Mesothelial cell of epicardium (in vitro differentiated cells): ENCODE results near the gene LRMDA. TPM values are rescaled to one million over a fixed set of nuclear protein-coding genes. Genes with fewer than 3 reads are reported as not detected.
"Not testable (repeated sequence)": the region's sequence is repeated elsewhere in the genome, so short reads cannot be mapped to it uniquely, and the experiment has no call there.

Experiments used
- DNase-seq, 2 experiments: peaks; one replicate each; pipeline ENCODE4 v3.0.0; 2021; ENCODE audit warnings: low spot score in 2 of 2; ENCODE audit not compliant: unreplicated experiment in 2 of 2
- H3K27ac Mint-ChIP-seq: 2 replicates; pipeline ENCODE4 v1.8.0; 2021; ENCODE audit warnings: mixed read lengths
- H3K27me3 Mint-ChIP-seq: 2 replicates; pipeline ENCODE4 v1.8.0; 2021; ENCODE audit warnings: low read depth, mixed read lengths
- H3K36me3 Mint-ChIP-seq: 2 replicates; pipeline ENCODE4 v1.8.0; 2021; ENCODE audit warnings: mixed read lengths
- H3K4me1 Mint-ChIP-seq: 2 replicates; pipeline ENCODE4 v1.8.0; 2021; ENCODE audit warnings: mixed read lengths
- H3K4me3 Mint-ChIP-seq: 2 replicates; pipeline ENCODE4 v1.8.0; 2021; ENCODE audit warnings: mild to moderate bottlenecking, moderate library complexity, mixed read lengths
- H3K9me3 Mint-ChIP-seq: 2 replicates; pipeline ENCODE4 v1.8.0; 2021; ENCODE audit warnings: mixed read lengths
- CTCF ChIP-seq: fragments of 200-600 bp; sonication (generic); IDR thresholded peaks from one replicate; pipeline ENCODE4 v1.5.0; 2021; ENCODE audit warnings: antibody characterized with exemption; ENCODE audit not compliant: unreplicated experiment
- total RNA-seq: library from RNA; stranded (reverse); gene quantifications from 3 replicates; pipeline ENCODE4 v1.2.1, GENCODE V29; 2021

Gene LRMDA
- total RNA-seq, 1 donor from 2014 or later: 2.0 TPM

- TF ChIP-seq CTCF: no peak
- H3K27ac Mint-ChIP-seq: no peak overlapping the region
- peaks cover 45% of the 10 kb centered on the region for H3K4me1 Mint-ChIP-seq
- no peak overlapping the region for H3K4me3 Mint-ChIP-seq
- H3K9me3 Mint-ChIP-seq: peaks cover 16% of the 10 kb centered on the region
- DNase-seq: no peak
- peaks cover 12% of the 10 kb centered on the region for H3K36me3 Mint-ChIP-seq
- H3K27me3 Mint-ChIP-seq: peaks cover 34% of the 10 kb centered on the region
Measured at GRCh38 chr10:75513292-75513885, 82.0 kb downstream of the LRMDA start.

- H3K4me3 Mint-ChIP-seq: no peak overlapping the region
- H3K4me1 Mint-ChIP-seq: peaks cover 31% of the 10 kb centered on the region
- TF ChIP-seq CTCF: no peak
- peaks cover 12% of the 10 kb centered on the region for H3K36me3 Mint-ChIP-seq
- peaks cover 28% of the 10 kb centered on the region for H3K9me3 Mint-ChIP-seq
- H3K27ac Mint-ChIP-seq: no peak overlapping the region
- H3K27me3 Mint-ChIP-seq: peaks cover 47% of the 10 kb centered on the region
- no peak for DNase-seq
Measured at GRCh38 chr10:75514830-75515229, 83.4 kb downstream of the LRMDA start.

GRCh38 chr10:75516154-75516553, 84.7 kb downstream of the LRMDA start:
- Mint-ChIP-seq H3K9me3 (peaks cover 36% of the 10 kb centered on the region), H3K36me3 (peaks cover 18% of the 10 kb centered on the region), H3K4me1 (peaks cover 24% of the 10 kb centered on the region), H3K27me3 (peaks cover 52% of the 10 kb centered on the region)
- not testable (repeated sequence) for DNase-seq, H3K27ac Mint-ChIP-seq, H3K4me3 Mint-ChIP-seq

- Mint-ChIP-seq H3K27me3 (peaks cover 61% of the 10 kb centered on the region), H3K36me3 (peaks cover 18% of the 10 kb centered on the region), H3K9me3 (peaks cover 36% of the 10 kb centered on the region)
- not testable (repeated sequence) for DNase-seq, H3K4me1 Mint-ChIP-seq, H3K27ac Mint-ChIP-seq, H3K4me3 Mint-ChIP-seq
Measured at GRCh38 chr10:75519213-75519612, 87.8 kb downstream of the LRMDA start.

- not testable (repeated sequence) for H3K4me3 Mint-ChIP-seq, H3K27ac Mint-ChIP-seq, H3K36me3 Mint-ChIP-seq, DNase-seq, H3K4me1 Mint-ChIP-seq
- Mint-ChIP-seq H3K9me3 (peaks cover 30% of the 10 kb centered on the region), H3K27me3 (peaks cover 67% of the 10 kb centered on the region)
Measured at GRCh38 chr10:75521194-75521829, 89.9 kb downstream of the LRMDA start.

- DNase-seq: no peak
- TF ChIP-seq CTCF: no peak
- Mint-ChIP-seq H3K27me3 (peaks cover 39% of the 10 kb centered on the region), H3K4me3 (no peak overlapping the region), H3K9me3 (peaks cover 21% of the 10 kb centered on the region), H3K27ac (no peak overlapping the region), H3K36me3 (peaks cover 4% of the 10 kb centered on the region), H3K4me1 (no peaks in the 10 kb centered on the region)
Measured at GRCh38 chr10:75525067-75525466, 93.6 kb downstream of the LRMDA start.

- no peaks in the 10 kb centered on the region for H3K36me3 Mint-ChIP-seq
- no peak for TF ChIP-seq CTCF
- DNase-seq: no peak
- peaks cover 3% of the 10 kb centered on the region for H3K4me1 Mint-ChIP-seq
- H3K27me3 Mint-ChIP-seq: peaks cover 33% of the 10 kb centered on the region
- H3K4me3 Mint-ChIP-seq: no peak overlapping the region
- H3K27ac Mint-ChIP-seq: no peak overlapping the region
- H3K9me3 Mint-ChIP-seq: peaks cover 15% of the 10 kb centered on the region
Measured at GRCh38 chr10:75525646-75526045, 94.2 kb downstream of the LRMDA start.
